ENCODE results near the gene DTHD1. TPM values are rescaled to one million over a fixed set of nuclear protein-coding genes. Genes with fewer than 3 reads are reported as not detected.

Gene DTHD1
- not detected for total RNA-seq

- DNase-seq (ENCODE audit: low read depth in 2 of 3, low spot score in 2 of 3): no peak
These were observed at the start of gene DTHD1 for GRCh38 chr4:36281384-36282106. DTHD1 (plus strand) TSS chr4:36281616; CDS start chr4:36281759, 143 bp downstream.

- no peak for DNase-seq (ENCODE audit: low read depth in 2 of 3, low spot score in 2 of 3)
These were observed 47.7 kb upstream of the DTHD1 start for GRCh38 chr4:36233567-36234266.

- no peak for DNase-seq (ENCODE audit: low read depth in 2 of 3, low spot score in 2 of 3)
These were observed 46.1 kb upstream of the DTHD1 start for GRCh38 chr4:36235306-36235705.

- DNase-seq (ENCODE audit: low read depth in 2 of 3, low spot score in 2 of 3): no peak
These were observed 45.3 kb upstream of the DTHD1 start for GRCh38 chr4:36236159-36236558.

GRCh38 chr4:36237366-36238313, 43.8 kb upstream of the DTHD1 start:
- no peak for DNase-seq (ENCODE audit: low read depth in 2 of 3, low spot score in 2 of 3)

GRCh38 chr4:36241771-36242170, 39.6 kb upstream of the DTHD1 start:
- DNase-seq (ENCODE audit: low read depth in 2 of 3, low spot score in 2 of 3): peak in 2 of 3 donors; percentile 31 to 62

GRCh38 chr4:36242629-36243354, 38.6 kb upstream of the DTHD1 start:
- DNase-seq (ENCODE audit: low read depth in 2 of 3, low spot score in 2 of 3): no peak

- peak in 1 of 3 donors; percentile 31 for DNase-seq (ENCODE audit: low read depth in 2 of 3, low spot score in 2 of 3)
These were observed 37.8 kb upstream of the DTHD1 start for GRCh38 chr4:36243355-36244256.

GRCh38 chr4:36244257-36245082, 36.9 kb upstream of the DTHD1 start, which contains the start of gene ARAP2:
ARAP2 (minus strand) TSS chr4:36244514; CDS start chr4:36229486, 15,028 bp downstream.
- DNase-seq (ENCODE audit: low read depth in 2 of 3, low spot score in 2 of 3): peak; percentile 58 to 83 (median 79)

GRCh38 chr4:36249610-36250009, 31.8 kb upstream of the DTHD1 start:
- DNase-seq (ENCODE audit: low read depth in 2 of 3, low spot score in 2 of 3): no peak

GRCh38 chr4:36251983-36252382, 29.4 kb upstream of the DTHD1 start:
- no peak for DNase-seq (ENCODE audit: low read depth in 2 of 3, low spot score in 2 of 3)

GRCh38 chr4:36254371-36254770, 27.0 kb upstream of the DTHD1 start:
- DNase-seq (ENCODE audit: low read depth in 2 of 3, low spot score in 2 of 3): no peak

GRCh38 chr4:36255577-36255976, 25.8 kb upstream of the DTHD1 start:
- DNase-seq (ENCODE audit: low read depth in 2 of 3, low spot score in 2 of 3): peak in 2 of 3 donors; percentile 54 to 56

GRCh38 chr4:36256398-36256891, 25.0 kb upstream of the DTHD1 start:
- DNase-seq (ENCODE audit: low read depth in 2 of 3, low spot score in 2 of 3): no peak

- no peak for DNase-seq (ENCODE audit: low read depth in 2 of 3, low spot score in 2 of 3)
These were observed 20.7 kb upstream of the DTHD1 start for GRCh38 chr4:36260731-36261130.

- DNase-seq (ENCODE audit: low read depth in 2 of 3, low spot score in 2 of 3): no peak
These were observed 17.1 kb upstream of the DTHD1 start for GRCh38 chr4:36264207-36264826.

GRCh38 chr4:36267486-36268268, 13.7 kb upstream of the DTHD1 start:
- no peak for DNase-seq (ENCODE audit: low read depth in 2 of 3, low spot score in 2 of 3)
